Measurements from ENCODE around the gene CLBA1. TPM values are rescaled to one million over a fixed set of nuclear protein-coding genes. Genes with fewer than 3 reads are reported as not detected.

CLBA1 gene
- total and polyA plus RNA-seq, 4 donors: 12.3 to 22.3 (median 13.8) TPM

- Histone ChIP-seq H3K36me3 (ENCODE audit: control insufficient read depth in 4 of 4, insufficient read depth in 4 of 4, low read length in 4 of 4) (no peaks in the 10 kb centered on the region), H3K4me3 (no peak overlapping the region), H3K27ac (ENCODE audit: low read depth in 1 of 2, low read length in 1 of 2) (no peak overlapping the region), H3K9ac (ENCODE audit: insufficient read depth in 1 of 2, low read length in 2 of 2) (no peak overlapping the region), H3K9me3 (ENCODE audit: control insufficient read depth in 4 of 4, insufficient read depth in 3 of 4, low read length in 3 of 4) (no peaks in the 10 kb centered on the region), H3K4me1 (ENCODE audit: control insufficient read depth in 5 of 5, insufficient read depth in 5 of 5, low read length in 5 of 5) (peaks cover 0 to 5% (median 0%) of the 10 kb centered on the region in 5 donors), H3K27me3 (ENCODE audit: control insufficient read depth in 3 of 3, insufficient read depth in 3 of 3, low read length in 2 of 3) (no peaks in the 10 kb centered on the region)
- no peak for ATAC-seq (ENCODE audit: insufficient read depth, low FRiP score)
- DNase-seq: no peak
- no peak for TF ChIP-seq CTCF (IDR thresholded peaks at IDR 0.05; ENCODE audit: control extremely low read depth, extremely low read depth)
- WGBS, 2 donors: 89 to 92% methylated on average over 26 of the region's 26 CpGs
These were observed 31.5 kb upstream of the CLBA1 start for GRCh38 chr14:104953896-104954656.

- no peak overlapping the region for H3K4me3 ChIP-seq
- no peak overlapping the region for H3K27ac ChIP-seq (ENCODE audit: low read depth in 1 of 2, low read length in 1 of 2)
- peaks cover 0 to 5% (median 0%) of the 10 kb centered on the region in 5 donors for H3K4me1 ChIP-seq (ENCODE audit: control insufficient read depth in 5 of 5, insufficient read depth in 5 of 5, low read length in 5 of 5)
- H3K9me3 ChIP-seq (ENCODE audit: control insufficient read depth in 4 of 4, insufficient read depth in 3 of 4, low read length in 3 of 4): no peaks in the 10 kb centered on the region
- no peak for TF ChIP-seq CTCF (IDR thresholded peaks at IDR 0.05; ENCODE audit: control extremely low read depth, extremely low read depth)
- DNase-seq (no peak), ATAC-seq (ENCODE audit: insufficient read depth, low FRiP score) (no peak)
- no peaks in the 10 kb centered on the region for H3K36me3 ChIP-seq (ENCODE audit: control insufficient read depth in 4 of 4, insufficient read depth in 4 of 4, low read length in 4 of 4)
- no peak overlapping the region for H3K9ac ChIP-seq (ENCODE audit: insufficient read depth in 1 of 2, low read length in 2 of 2)
- H3K27me3 ChIP-seq (ENCODE audit: control insufficient read depth in 3 of 3, insufficient read depth in 3 of 3, low read length in 2 of 3): no peaks in the 10 kb centered on the region
- 86 to 90% methylated on average over 13 of the region's 13 CpGs for WGBS, 2 donors
These were observed 30.7 kb upstream of the CLBA1 start for GRCh38 chr14:104954746-104955395.

GRCh38 chr14:104955396-104955770, 30.2 kb upstream of the CLBA1 start:
- ATAC-seq (ENCODE audit: insufficient read depth, low FRiP score): no peak
- Histone ChIP-seq H3K27me3 (ENCODE audit: control insufficient read depth in 3 of 3, insufficient read depth in 3 of 3, low read length in 2 of 3) (no peaks in the 10 kb centered on the region), H3K4me1 (ENCODE audit: control insufficient read depth in 5 of 5, insufficient read depth in 5 of 5, low read length in 5 of 5) (peaks cover 0 to 5% (median 0%) of the 10 kb centered on the region in 5 donors), H3K4me3 (no peak overlapping the region), H3K9me3 (ENCODE audit: control insufficient read depth in 4 of 4, insufficient read depth in 3 of 4, low read length in 3 of 4) (no peaks in the 10 kb centered on the region), H3K27ac (ENCODE audit: low read depth in 1 of 2, low read length in 1 of 2) (no peak overlapping the region), H3K9ac (ENCODE audit: insufficient read depth in 1 of 2, low read length in 2 of 2) (no peak overlapping the region), H3K36me3 (ENCODE audit: control insufficient read depth in 4 of 4, insufficient read depth in 4 of 4, low read length in 4 of 4) (no peaks in the 10 kb centered on the region)
- TF ChIP-seq CTCF (IDR thresholded peaks at IDR 0.05; ENCODE audit: control extremely low read depth, extremely low read depth): no peak
- 93 to 100% methylated on average over 3 of the region's 3 CpGs for WGBS, 2 donors
- no peak for DNase-seq
